OCI-LY3 (cell line): ENCODE measurements around the gene LRBA.

Experiments
- CTCF ChIP-seq: fragments of 200-600, 300-600 bp; sonication (generic); IDR thresholded peaks from 2 replicates; pipeline ENCODE4 v1.5.1; 2014; ENCODE audit warnings: antibody characterized with exemption, low read length, low read depth
- EZH2phosphoT487 ChIP-seq: fragments of 200-600 bp; shearing (Covaris generic); IDR thresholded peaks from 2 replicates; pipeline ENCODE4 v1.6.1; 2018; ENCODE audit warnings: antibody characterized with exemption, mixed run types, low read depth

GRCh38 chr4:150862829-150863228 is 152.3 kb downstream of the LRBA start:
- TF ChIP-seq CTCF (no peak), EZH2phosphoT487 (no peak)
